Measurements from ENCODE around the gene APP.

Gene APP

DNA sequence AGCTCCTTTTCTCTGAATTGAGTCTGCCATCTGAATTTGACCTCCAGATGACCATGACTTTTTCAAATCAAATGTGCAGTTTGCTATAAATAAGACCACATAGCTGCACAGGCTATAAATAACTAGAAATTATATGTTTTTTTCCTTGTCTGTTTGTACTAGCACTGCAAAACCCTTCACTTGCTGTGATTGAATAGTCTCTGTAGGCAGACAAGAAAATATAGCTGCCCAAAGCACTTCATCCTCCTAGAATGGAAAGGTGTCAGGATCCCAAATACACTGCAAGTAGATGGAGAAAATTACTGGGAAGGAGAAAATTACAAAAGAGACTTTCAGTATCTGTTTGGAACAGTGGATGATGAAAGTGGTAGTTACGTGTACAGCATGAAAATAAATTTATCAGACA is 175.8 kb downstream of the APP start:
- no peak for TF ChIP-seq CTCF (conservative IDR thresholded peaks at IDR 0.05; ENCODE audit: low read depth, low read length)
- DNase-seq (ENCODE audit: low read depth): no peak

GRCh38 chr21:25988738-25989137 is 181.8 kb downstream of the APP start:
- no peak for TF ChIP-seq CTCF (conservative IDR thresholded peaks at IDR 0.05; ENCODE audit: low read depth, low read length)
- no peak for DNase-seq (ENCODE audit: low read depth)
- H3K4me3 ChIP-seq (ENCODE audit: low read depth, low read length): no peak overlapping the region

More for the DNA sequence above, 175.8 kb downstream of the APP start:
- no peak overlapping the region for H3K4me3 ChIP-seq (ENCODE audit: low read depth, low read length)

- no peak for TF ChIP-seq CTCF (conservative IDR thresholded peaks at IDR 0.05; ENCODE audit: low read depth, low read length)
- no peak overlapping the region for H3K4me3 ChIP-seq (ENCODE audit: low read depth, low read length)
- no peak for DNase-seq (ENCODE audit: low read depth)
Measured at GRCh38 chr21:25987531-25987930, 183.0 kb downstream of the APP start.

DNA sequence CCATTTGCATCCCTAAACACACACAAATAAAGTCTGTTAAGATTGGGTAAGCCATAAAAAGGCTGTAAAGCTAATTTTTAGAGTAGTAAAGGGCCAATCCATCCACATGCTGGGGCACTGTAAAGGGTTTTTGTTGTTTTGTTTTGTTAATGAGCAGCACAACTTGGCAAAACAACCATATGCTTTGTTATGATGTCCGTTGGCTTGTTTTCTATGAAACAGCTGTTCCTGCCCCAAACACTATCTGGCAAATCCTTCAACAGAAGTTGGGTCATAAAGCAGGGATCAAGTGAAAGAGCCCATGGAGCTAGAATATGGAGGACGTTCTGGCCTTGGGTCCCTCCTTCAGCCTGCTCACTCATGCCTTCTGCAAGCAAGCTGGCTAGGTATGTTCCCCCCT is 183.6 kb downstream of the APP start:
- H3K4me3 ChIP-seq (ENCODE audit: low read depth, low read length): no peak overlapping the region
- TF ChIP-seq CTCF (conservative IDR thresholded peaks at IDR 0.05; ENCODE audit: low read depth, low read length): no peak
- DNase-seq (ENCODE audit: low read depth): no peak

DNA sequence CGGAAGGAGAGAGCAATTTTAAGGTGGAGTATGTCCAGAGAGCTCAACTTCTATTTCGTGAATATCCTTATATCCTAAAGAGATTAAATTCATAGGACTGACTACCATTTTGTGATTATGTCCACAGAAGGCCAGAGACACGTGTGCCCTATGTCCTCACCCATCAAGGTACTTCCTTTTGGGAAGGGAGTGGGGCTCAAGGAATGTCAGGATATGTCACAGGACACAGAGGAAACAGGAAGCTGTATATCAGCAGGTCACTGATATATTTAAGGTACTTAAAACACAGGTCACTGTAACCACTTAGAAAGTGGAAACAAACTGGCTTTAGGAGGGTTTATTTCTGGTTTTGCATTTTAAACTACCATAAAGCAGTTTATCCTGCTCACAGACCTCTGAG is 184.6 kb downstream of the APP start:
- TF ChIP-seq CTCF (conservative IDR thresholded peaks at IDR 0.05; ENCODE audit: low read depth, low read length): no peak
- no peak overlapping the region for H3K4me3 ChIP-seq (ENCODE audit: low read depth, low read length)
- DNase-seq (ENCODE audit: low read depth): no peak

DNA sequence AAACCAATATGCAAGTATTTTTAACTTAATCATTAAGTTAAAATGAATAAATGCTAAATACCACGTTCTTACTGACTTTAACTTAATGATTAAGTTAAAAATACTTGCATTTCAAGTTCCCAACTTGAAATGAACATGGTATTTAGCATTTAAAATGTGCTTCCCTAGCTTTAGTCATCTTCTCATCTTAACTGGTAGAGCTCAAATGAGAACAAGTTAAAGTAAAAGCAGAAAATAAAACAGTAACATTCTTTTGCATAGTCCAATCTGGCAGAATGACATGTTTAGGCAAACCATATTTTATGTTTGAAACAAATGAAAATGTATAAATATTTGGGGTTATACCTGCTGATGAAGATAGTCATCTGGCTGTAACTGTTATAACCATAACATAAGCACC is 186.0 kb downstream of the APP start:
- H3K4me3 ChIP-seq (ENCODE audit: low read depth, low read length): no peak overlapping the region
- no peak for DNase-seq (ENCODE audit: low read depth)
- no peak for TF ChIP-seq CTCF (conservative IDR thresholded peaks at IDR 0.05; ENCODE audit: low read depth, low read length)

GRCh38 chr21:25983745-25984144 is 186.8 kb downstream of the APP start:
- peak; percentile 19 for DNase-seq (ENCODE audit: low read depth)
- no peak for TF ChIP-seq CTCF (conservative IDR thresholded peaks at IDR 0.05; ENCODE audit: low read depth, low read length)
- no peak overlapping the region for H3K4me3 ChIP-seq (ENCODE audit: low read depth, low read length)

Measured in choroid plexus epithelial cell (primary cell).